ENCODE results near the gene JAKMIP2.

GRCh38 chr5:147767048-147767447, 15.5 kb downstream of the JAKMIP2 start:
- TF ChIP-seq CTCF (conservative IDR thresholded peaks at IDR 0.05; ENCODE audit: low read depth, low read length) (no peak), EZH2 (IDR thresholded peaks at IDR 0.05; ENCODE audit: borderline replicate concordance, low read depth, low read length, poor library complexity, severe bottlenecking) (no peak)

Measured in A673 (cell line).